GM10248 (cell line): ENCODE data around the gene ATP2B1.

ENCODE experiments used
- CTCF ChIA-PET: fragments of 300-600 bp; sonication (Branson Sonifier 250); formaldehyde crosslinking; extraction: SDS; loops from one replicate; lab custom pipeline; 2021; ENCODE audit warnings: antibody characterized with exemption; lab: Yijun Ruan, JAX
- POLR2A ChIA-PET: fragments of 350-650 bp; sonication (Branson Sonifier 250); formaldehyde crosslinking; extraction: SDS; loops from one replicate; lab custom pipeline; 2020; ENCODE audit warnings: antibody characterized with exemption; lab: Yijun Ruan, JAX
- DNase-seq: peaks from one replicate; pipeline ENCODE4 v3.0.0; 2012; ENCODE audit errors: extremely low spot score
- CTCF ChIP-seq: IDR thresholded peaks from 2 replicates; pipeline ENCODE4 v1.5.1; 2012; ENCODE audit warnings: mild to moderate bottlenecking, low read depth; ENCODE audit errors: extremely low read depth, missing control alignments, control extremely low read depth

ATP2B1 gene

GRCh38 chr12:89733579-89734201 lies 25.1 kb upstream of the ATP2B1 start:
- ChIA-PET POLR2A (no interaction called here), CTCF (interaction anchor here (1.0 to 1.4 kb wide), 3 partner anchors 8 to 20 kb away, joined by 4 to 5 read pairs (median 4); no protein-coding TSS in a partner anchor)
- no peak for TF ChIP-seq CTCF
- DNase-seq, result no peak

- CTCF ChIA-PET, result interaction anchor here (1.2 kb wide), 1 partner anchor 22 kb away, joined by 4 read pairs; no protein-coding TSS in a partner anchor
- no peak for DNase-seq
- POLR2A ChIA-PET, result no interaction called here
- no peak for TF ChIP-seq CTCF
Measured at GRCh38 chr12:89732522-89732921, 23.9 kb upstream of the ATP2B1 start.

- CTCF ChIA-PET, result no interaction called here
- no peak for TF ChIP-seq CTCF
- POLR2A ChIA-PET, result no interaction called here
- no peak for DNase-seq
Measured at GRCh38 chr12:89731614-89732013, 23.0 kb upstream of the ATP2B1 start.

- no peak for TF ChIP-seq CTCF
- ChIA-PET CTCF (no interaction called here), POLR2A (no interaction called here)
- DNase-seq, result no peak
Measured at GRCh38 chr12:89731089-89731488, 22.5 kb upstream of the ATP2B1 start.

GRCh38 chr12:89729946-89730459 lies 21.4 kb upstream of the ATP2B1 start:
- no peak for DNase-seq
- ChIA-PET CTCF (interaction anchor here (0.9 to 1.0 kb wide), 2 partner anchors 15 to 22 kb away, joined by 3 read pairs; no protein-coding TSS in a partner anchor), POLR2A (no interaction called here)
- TF ChIP-seq CTCF, result no peak

GRCh38 chr12:89723276-89723675 lies 14.6 kb upstream of the ATP2B1 start:
- ChIA-PET POLR2A (no interaction called here), CTCF (interaction anchor here (1.2 to 1.7 kb wide), 2 partner anchors 9 to 14 kb away, joined by 3 to 5 read pairs; partner anchors contain the start of gene ATP2B1)
- DNase-seq, result no peak
- TF ChIP-seq CTCF, result no peak
